ENCODE measurements around the gene ATP5PO. TPM values are rescaled to one million over a fixed set of nuclear protein-coding genes. Genes with fewer than 3 reads are reported as not detected.

ATP5PO gene
- total and polyA plus RNA-seq, 4 donors = 72.8 to 200 (median 131) TPM

GRCh38 chr21:33948951-33949444 lies 33.4 kb upstream of the ATP5PO start:
- no peak for DNase-seq (ENCODE audit: low spot score)
- Histone ChIP-seq H3K36me3 (ENCODE audit: control insufficient read depth in 4 of 4, insufficient read depth in 3 of 4, low read depth in 1 of 4, low read length in 3 of 4) (no peaks in the 10 kb centered on the region), H3K27me3 (ENCODE audit: control insufficient read depth in 4 of 4, insufficient read depth in 4 of 4, low read length in 3 of 4) (no peaks in the 10 kb centered on the region), H3K27ac (ENCODE audit: low read depth in 1 of 2, low read length in 2 of 2) (peak overlapping the region in 1 of 2 donors; percentile 37), H3K4me1 (ENCODE audit: control insufficient read depth in 4 of 4, insufficient read depth in 4 of 4, low read length in 3 of 4) (no peaks in the 10 kb centered on the region), H3K9ac (ENCODE audit: low read depth in 1 of 2, low read length in 2 of 2) (no peak overlapping the region), H3K9me3 (ENCODE audit: control insufficient read depth in 4 of 4, low read length in 3 of 4) (no peaks in the 10 kb centered on the region), H3K4me3 (ENCODE audit: low read depth in 1 of 3, low read length in 3 of 3) (no peak overlapping the region)
- no peak for TF ChIP-seq NR2F2 (IDR thresholded peaks at IDR 0.05)
- TF ChIP-seq SP1 (IDR thresholded peaks at IDR 0.05) = no peak
- no peak for TF ChIP-seq GABPA (IDR thresholded peaks at IDR 0.05 in 1 of 2, conservative IDR thresholded peaks at IDR 0.05 in 1 of 2)
- TF ChIP-seq FOXA2 (IDR thresholded peaks at IDR 0.05) = no peak
- TF ChIP-seq JUND (IDR thresholded peaks at IDR 0.05) = no peak
- no peak for TF ChIP-seq EGR1 (IDR thresholded peaks at IDR 0.05; ENCODE audit: low read depth in 2 of 2)
- TF ChIP-seq MAX (IDR thresholded peaks at IDR 0.05) = no peak
- no peak for TF ChIP-seq HNF4A (conservative IDR thresholded peaks at IDR 0.05)
- 91% methylated on average over 9 of the region's 9 CpGs for WGBS

- TF ChIP-seq YY1 (IDR thresholded peaks at IDR 0.05) = peak; percentile 30
- no peak for TF ChIP-seq FOXA2 (IDR thresholded peaks at IDR 0.05)
- Histone ChIP-seq H3K36me3 (ENCODE audit: control insufficient read depth in 4 of 4, insufficient read depth in 3 of 4, low read depth in 1 of 4, low read length in 3 of 4) (no peaks in the 10 kb centered on the region), H3K9ac (ENCODE audit: low read depth in 1 of 2, low read length in 2 of 2) (no peak overlapping the region), H3K4me1 (ENCODE audit: control insufficient read depth in 4 of 4, insufficient read depth in 4 of 4, low read length in 3 of 4) (no peaks in the 10 kb centered on the region), H3K9me3 (ENCODE audit: control insufficient read depth in 4 of 4, low read length in 3 of 4) (no peaks in the 10 kb centered on the region), H3K27me3 (ENCODE audit: control insufficient read depth in 4 of 4, insufficient read depth in 4 of 4, low read length in 3 of 4) (no peaks in the 10 kb centered on the region), H3K27ac (ENCODE audit: low read depth in 1 of 2, low read length in 2 of 2) (peak overlapping the region in 1 of 2 donors; percentile 66), H3K4me3 (ENCODE audit: low read depth in 1 of 3, low read length in 3 of 3) (no peak overlapping the region)
- no peak for DNase-seq (ENCODE audit: low spot score)
- WGBS = 64% methylated on average over 17 of the region's 17 CpGs
Observed at GRCh38 chr21:33948096-33948950, 32.7 kb upstream of the ATP5PO start.

- no peaks in the 10 kb centered on the region for H3K4me1 ChIP-seq (ENCODE audit: control insufficient read depth in 4 of 4, insufficient read depth in 4 of 4, low read length in 3 of 4)
Observed at GRCh38 chr21:33947451-33948095, 32.0 kb upstream of the ATP5PO start.

More at GRCh38 chr21:33947451-33948095, 32.0 kb upstream of the ATP5PO start:
- Histone ChIP-seq H3K27me3 (ENCODE audit: control insufficient read depth in 4 of 4, insufficient read depth in 4 of 4, low read length in 3 of 4) (no peaks in the 10 kb centered on the region), H3K27ac (ENCODE audit: low read depth in 1 of 2, low read length in 2 of 2) (peak overlapping the region in 1 of 2 donors; percentile 66), H3K4me3 (ENCODE audit: low read depth in 1 of 3, low read length in 3 of 3) (no peak overlapping the region), H3K36me3 (ENCODE audit: control insufficient read depth in 4 of 4, insufficient read depth in 3 of 4, low read depth in 1 of 4, low read length in 3 of 4) (no peaks in the 10 kb centered on the region), H3K9ac (ENCODE audit: low read depth in 1 of 2, low read length in 2 of 2) (no peak overlapping the region), H3K9me3 (ENCODE audit: control insufficient read depth in 4 of 4, low read length in 3 of 4) (no peaks in the 10 kb centered on the region)
- TF ChIP-seq JUND (IDR thresholded peaks at IDR 0.05) = peak; percentile 41 to 87
- TF ChIP-seq CTCF (IDR thresholded peaks at IDR 0.05; ENCODE audit: low read depth, low read length, missing input control) = no peak
- 60% methylated on average over 9 of the region's 9 CpGs for WGBS
- no peak for DNase-seq (ENCODE audit: low spot score)

Measured in liver (tissue), 9 donors.